Heart left ventricle (tissue), 16 donors: ENCODE measurements around the gene GRWD1. TPM values are rescaled to one million over a fixed set of nuclear protein-coding genes. Genes with fewer than 3 reads are reported as not detected.

Experiments used
- ATAC-seq, 4 donors: fragments of 200-7000 bp; cut with Tn5 transposase; one replicate each; pipeline ENCODE4 v1.9.1; 2020 to 2022; ENCODE audit warnings: moderate library complexity in 4 of 4, mild to moderate bottlenecking in 3 of 4, moderate number of reproducible peaks in 1 of 4
- DNase-seq, 5 donors: peaks; one replicate each; pipeline ENCODE4 v3.0.0-alpha.2; 2020
- H3K27ac ChIP-seq, 12 donors: fragments of 200-600 bp; sonication (generic) in 4 of 12; one replicate each; pipeline versions ENCODE4 v1.5.0 to v1.8.0; 2016 to 2022; ENCODE audit warnings: mild to moderate bottlenecking in 2 of 12
- H3K27me3 ChIP-seq, 9 donors: fragments of 200-600 bp; sonication (generic) in 2 of 9; one replicate each; pipeline versions ENCODE4 v1.5.1 to v1.8.0; 2016 to 2022; ENCODE audit warnings: mild to moderate bottlenecking in 3 of 9
- H3K36me3 ChIP-seq, 9 donors: fragments of 200-600 bp; sonication (generic) in 2 of 9; one replicate each; pipeline versions ENCODE4 v1.5.0 to v1.8.0; 2018 to 2022; ENCODE audit warnings: mild to moderate bottlenecking in 2 of 9
- H3K4me1 ChIP-seq, 12 donors: fragments of 200-600 bp; sonication (generic) in 4 of 12; one replicate each; pipeline versions ENCODE4 v1.5.0 to v1.8.0; 2016 to 2022; ENCODE audit warnings: mild to moderate bottlenecking in 3 of 12
- H3K4me3 ChIP-seq, 12 donors: fragments of 200-600 bp; sonication (generic) in 4 of 12; one replicate each; pipeline versions ENCODE4 v1.5.0 to v1.8.0; 2017 to 2022; ENCODE audit warnings: mild to moderate bottlenecking in 9 of 12, moderate library complexity in 4 of 12
- H3K9me3 ChIP-seq, 12 donors: fragments of 200-600 bp; sonication (generic) in 4 of 12; one replicate each; pipeline versions ENCODE4 v1.5.0 to v1.8.0; 2016 to 2022; ENCODE audit warnings: mild to moderate bottlenecking in 1 of 12
- POLR2A ChIP-seq, 2 donors: fragments of 450-650 bp; IDR thresholded peaks; one replicate each; pipeline ENCODE4 v1.6.1; 2017; ENCODE audit warnings: antibody characterized with exemption in 2 of 2, mild to moderate bottlenecking in 2 of 2, moderate library complexity in 2 of 2
- WGBS, 4 donors: extraction: QIAGEN DNeasy Blood & Tissue Kit in 2 of 4; methylation state at CpG; one replicate each; pipeline versions ENCODE4 v1.1.5 to v1.1.7; 2013 to 2018; 5-methylcytosine and 5-hydroxymethylcytosine counted together
- intact Hi-C, 10 donors: fragments of 100-400 bp; cut with DNase I; formaldehyde crosslinking; loops; one replicate each; pipeline versions ENCODE4 v1.11.1 to v1.14.2; 2022
- polyA plus RNA-seq, 2 donors: library from polyadenylated mRNA; stranded (reverse); fragments of 200-250 nt; gene quantifications; one replicate each; pipeline ENCODE4 v1.2.3, GENCODE V29; 2013
- total RNA-seq, 9 donors: library from RNA; depleted of rRNA in 2 of 9; stranded (reverse); fragments of >200 nt in 2 of 9; fragmentation: NEBNext Ultra II Directional in 3 of 9; extraction: Animal tissue kit (Norgen Biotek cat#: 25700) in 3 of 9; gene quantifications; one replicate each; pipeline versions ENCODE4 v1.1.0 to v1.2.4, GENCODE V29; 2016 to 2023
- TF ChIP-seq, protein P1 (sequence below), 12 donors: fragments of 200-600 bp; sonication (generic) in 4 of 12; IDR thresholded peaks; one replicate each; pipeline versions ENCODE4 v1.5.0 to v1.8.0; 2018 to 2022; ENCODE audit warnings: antibody characterized with exemption in 12 of 12, mild to moderate bottlenecking in 5 of 12
- donor health status: ischemic (EF 13 %, LVEDD 7.1; RV severe dilation, severe dysfunction).
- donor health status: healthy with polysubstance abuse.
- donor health status: DM: no; HTN: yes; CAD: no.
- donor health status: DM: no; HTN: no; CAD: no.
- donor health status: ischemic (EF 25% LVEDD 6.9; RV normal size, moderate dysfunction).
- donor health status: ischemic (EF 25% LVEDD 5.7; RV mildly dilated, moderate dysfunction).
- donor health status: healthy.
- donor health status: DM: yes; HTN: yes; CAD: no.
- donor health status: ischemic (EF 35%, LVEDD 5.7; RV mildly dilated, moderate dysfunction).
- donor health status: nonischemic (EF 11% LVEDD 7.7; RV severe dilation, severe dysfunction).
- donor health status: DM: yes; HTN: yes; CAD: no.
- donor health status: PGD.
- donor health status: ischemic (EF 29% LVEDD 5.4; RV normal size, mild dysfunction).
- donor health status: nonischemic (EF 23%, LVEDD 6.1; RV moderate dilation, normal function).

Gene GRWD1
- total and polyA plus RNA-seq, 11 donors = 5.1 to 35.4 (median 19.0) TPM

DNA sequence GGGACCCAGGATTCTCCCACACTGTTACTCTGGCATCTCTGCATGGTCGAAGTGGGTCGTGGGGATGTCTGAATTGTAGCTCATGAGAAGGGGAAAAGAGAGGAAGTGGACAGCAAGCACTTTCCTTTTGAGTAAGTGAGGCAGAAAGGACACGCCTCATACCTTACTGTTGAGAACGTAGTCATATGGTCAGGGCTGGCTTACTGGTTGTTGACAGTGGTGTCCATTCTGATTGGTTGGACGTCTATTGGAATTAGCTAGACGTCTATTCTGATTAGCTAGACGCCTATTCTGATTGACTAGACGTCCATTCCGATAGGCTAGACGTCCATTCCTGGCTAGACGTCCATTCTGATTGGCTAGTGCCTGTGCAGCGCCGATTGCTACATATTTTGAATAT is 39.9 kb upstream of the GRWD1 start:
- peaks cover 0 to 11% (median 0%) of the 10 kb centered on the region in 9 donors for H3K27me3 ChIP-seq
- H3K36me3 ChIP-seq = no peaks in the 10 kb centered on the region
- no peak for DNase-seq
- H3K4me1 ChIP-seq = peaks cover 0 to 6% (median 0%) of the 10 kb centered on the region in 12 donors
- intact Hi-C loops = no loop called here
- H3K9me3 ChIP-seq = no peaks in the 10 kb centered on the region
- 75 to 85% (median 79%) methylated on average over 13 of the region's 13 CpGs for WGBS, 4 donors
- TF ChIP-seq POLR2A (IDR thresholded peaks at IDR 0.05) = no peak
- TF ChIP-seq, protein P1, sequence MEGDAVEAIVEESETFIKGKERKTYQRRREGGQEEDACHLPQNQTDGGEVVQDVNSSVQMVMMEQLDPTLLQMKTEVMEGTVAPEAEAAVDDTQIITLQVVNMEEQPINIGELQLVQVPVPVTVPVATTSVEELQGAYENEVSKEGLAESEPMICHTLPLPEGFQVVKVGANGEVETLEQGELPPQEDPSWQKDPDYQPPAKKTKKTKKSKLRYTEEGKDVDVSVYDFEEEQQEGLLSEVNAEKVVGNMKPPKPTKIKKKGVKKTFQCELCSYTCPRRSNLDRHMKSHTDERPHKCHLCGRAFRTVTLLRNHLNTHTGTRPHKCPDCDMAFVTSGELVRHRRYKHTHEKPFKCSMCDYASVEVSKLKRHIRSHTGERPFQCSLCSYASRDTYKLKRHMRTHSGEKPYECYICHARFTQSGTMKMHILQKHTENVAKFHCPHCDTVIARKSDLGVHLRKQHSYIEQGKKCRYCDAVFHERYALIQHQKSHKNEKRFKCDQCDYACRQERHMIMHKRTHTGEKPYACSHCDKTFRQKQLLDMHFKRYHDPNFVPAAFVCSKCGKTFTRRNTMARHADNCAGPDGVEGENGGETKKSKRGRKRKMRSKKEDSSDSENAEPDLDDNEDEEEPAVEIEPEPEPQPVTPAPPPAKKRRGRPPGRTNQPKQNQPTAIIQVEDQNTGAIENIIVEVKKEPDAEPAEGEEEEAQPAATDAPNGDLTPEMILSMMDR (IDR thresholded peaks at IDR 0.05) = no peak
- H3K4me3 ChIP-seq = no peak overlapping the region
- no peak overlapping the region for H3K27ac ChIP-seq
- no peak for ATAC-seq

DNA sequence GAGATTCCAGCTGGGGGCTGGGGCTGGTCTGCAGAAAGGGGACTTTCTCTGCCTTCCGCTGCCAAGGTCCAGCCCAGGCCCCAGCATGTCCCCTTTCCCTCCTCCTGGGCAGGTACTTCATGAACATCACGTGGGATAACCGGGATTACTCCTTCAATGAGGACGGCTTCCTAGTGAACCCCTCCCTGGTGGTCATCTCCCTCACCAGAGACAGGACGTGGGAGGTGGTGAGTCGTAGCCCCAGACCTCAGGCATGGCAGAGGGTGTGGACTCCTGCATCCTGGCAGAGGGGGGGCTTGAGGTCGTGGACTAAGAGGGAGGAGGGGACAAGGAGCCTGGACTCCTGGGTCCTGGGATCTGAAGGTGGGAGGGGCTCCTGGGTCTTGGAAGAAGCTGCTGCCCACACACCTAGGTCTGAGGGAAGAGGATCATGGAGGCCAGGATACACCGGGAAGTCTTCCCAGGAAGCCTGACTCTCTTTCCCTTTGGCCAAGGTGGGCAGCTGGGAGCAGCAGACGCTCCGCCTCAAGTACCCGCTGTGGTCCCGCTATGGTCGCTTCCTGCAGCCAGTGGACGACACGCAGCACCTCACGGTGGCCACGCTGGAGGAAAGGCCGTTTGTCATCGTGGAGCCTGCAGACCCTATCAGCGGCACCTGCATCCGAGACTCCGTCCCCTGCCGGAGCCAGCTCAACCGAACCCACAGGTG is 31.8 kb upstream of the GRWD1 start:
- Histone ChIP-seq H3K36me3 (no peaks in the 10 kb centered on the region), H3K27me3 (peaks cover 0 to 21% (median 0%) of the 10 kb centered on the region in 9 donors), H3K27ac (no peak overlapping the region), H3K4me3 (peak overlapping the region in 2 of 12 donors; percentile 22 to 23), H3K4me1 (peaks cover 0 to 20% (median 0%) of the 10 kb centered on the region in 12 donors), H3K9me3 (no peaks in the 10 kb centered on the region)
- TF ChIP-seq POLR2A (IDR thresholded peaks at IDR 0.05) = no peak
- TF ChIP-seq, protein P1 (IDR thresholded peaks at IDR 0.05) = no peak
- WGBS, 4 donors = 41 to 46% (median 43%) methylated on average over 18 to 24 of the region's 24 CpGs
- no peak for DNase-seq
- no peak for ATAC-seq
- intact Hi-C loops = no loop called here

DNA sequence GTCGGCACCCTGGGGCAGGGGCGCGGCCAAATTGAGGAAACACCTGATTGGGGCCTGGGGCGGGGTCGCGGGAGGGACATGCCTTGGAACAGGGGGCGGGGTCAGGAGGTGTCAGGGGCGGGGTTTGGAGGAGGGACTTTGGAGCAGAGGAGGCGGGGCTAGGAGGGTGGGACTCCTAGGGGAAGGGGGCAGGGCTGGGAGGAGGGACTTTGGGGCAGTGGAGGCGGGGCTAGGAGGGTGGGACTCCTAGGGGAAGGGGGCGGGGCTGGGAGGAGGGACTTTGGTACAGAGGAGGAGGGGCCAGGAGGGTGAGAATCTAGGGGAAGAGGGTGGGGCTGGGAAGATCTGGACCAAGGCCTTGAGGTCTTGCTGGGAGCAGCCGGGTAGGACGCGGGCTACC is 30.4 kb upstream of the GRWD1 start:
- H3K27ac ChIP-seq = no peak overlapping the region
- H3K36me3 ChIP-seq = no peaks in the 10 kb centered on the region
- peak overlapping the region in 9 of 12 donors; percentile 20 to 48 (median 25) for H3K4me3 ChIP-seq
- peak; percentile 72 to 90 (median 90) for ATAC-seq
- 22 to 39% (median 30%) methylated on average over 14 of the region's 14 CpGs for WGBS, 4 donors
- intact Hi-C loops = no loop called here
- DNase-seq = peak; percentile 68 to 88 (median 83)
- peaks cover 0 to 21% (median 0%) of the 10 kb centered on the region in 9 donors for H3K27me3 ChIP-seq
- H3K9me3 ChIP-seq = no peaks in the 10 kb centered on the region
- peaks cover 0 to 20% (median 0%) of the 10 kb centered on the region in 12 donors for H3K4me1 ChIP-seq
- TF ChIP-seq POLR2A (IDR thresholded peaks at IDR 0.05) = no peak
- TF ChIP-seq, protein P1 (IDR thresholded peaks at IDR 0.05) = no peak

DNA sequence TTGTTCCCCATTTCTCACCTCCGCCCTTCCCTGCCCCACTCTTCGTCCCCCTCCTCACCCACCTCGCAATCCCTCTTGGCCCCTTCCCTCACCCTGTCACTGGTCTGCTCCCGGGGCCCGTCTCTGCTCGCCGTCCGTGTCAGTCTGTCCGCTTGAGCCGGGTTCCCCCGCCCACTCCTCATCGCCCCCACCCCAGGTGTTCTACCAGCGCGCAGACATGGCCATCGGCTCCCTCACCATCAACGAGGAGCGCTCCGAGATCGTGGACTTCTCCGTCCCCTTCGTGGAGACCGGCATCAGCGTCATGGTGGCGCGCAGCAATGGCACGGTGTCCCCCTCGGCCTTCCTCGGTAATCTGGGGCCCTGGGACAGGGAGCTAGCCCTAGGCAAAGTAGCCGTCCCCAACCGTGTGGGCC is 30.0 kb upstream of the GRWD1 start:
- ATAC-seq (no peak), DNase-seq (peak in 1 of 5 donors; percentile 72)
- Histone ChIP-seq H3K36me3 (no peaks in the 10 kb centered on the region), H3K27me3 (peaks cover 0 to 21% (median 0%) of the 10 kb centered on the region in 9 donors), H3K4me1 (peaks cover 0 to 20% (median 0%) of the 10 kb centered on the region in 12 donors), H3K4me3 (peak overlapping the region in 9 of 12 donors; percentile 18 to 33 (median 25)), H3K27ac (no peak overlapping the region), H3K9me3 (no peaks in the 10 kb centered on the region)
- 31 to 62% (median 40%) methylated on average over 26 to 30 of the region's 30 CpGs for WGBS, 4 donors
- intact Hi-C loops = no loop called here
- no peak for TF ChIP-seq POLR2A (IDR thresholded peaks at IDR 0.05)
- TF ChIP-seq, protein P1 (IDR thresholded peaks at IDR 0.05) = no peak
